Effector memory CD8-positive, alpha-beta T cell (primary cell): ENCODE data around the gene PPIA.
A peak's percentile ranks its signal among the peaks of the same experiment; 100 is the strongest.

Experiments used
- ATAC-seq: fragments of 150-1000 bp; cut with Tn5 transposase; replicated peaks from 2 replicates; pipeline ENCODE4 v1.10.0; 2021; ENCODE audit warnings: mild to moderate bottlenecking, moderate library complexity
- DNase-seq, 3 experiments: peaks; one replicate each; pipeline ENCODE4 v3.0.0; 2021
- H3K27ac Mint-ChIP-seq, 2 donors: one replicate each; pipeline ENCODE4 v1.8.0; 2022; ENCODE audit warnings: mild to moderate bottlenecking in 2 of 2, mixed read lengths in 2 of 2, moderate library complexity in 2 of 2
- H3K27me3 Mint-ChIP-seq, 2 donors: one replicate each; pipeline ENCODE4 v1.8.0; 2022; ENCODE audit warnings: mixed read lengths in 2 of 2
- H3K36me3 Mint-ChIP-seq: one replicate; pipeline ENCODE4 v1.8.0; 2022; ENCODE audit warnings: mild to moderate bottlenecking, moderate library complexity, mixed read lengths; ENCODE audit not compliant: insufficient read depth
- H3K4me1 Mint-ChIP-seq, 2 donors: one replicate each; pipeline ENCODE4 v1.8.0; 2022; ENCODE audit warnings: low read depth in 2 of 2, mixed read lengths in 2 of 2
- H3K4me3 Mint-ChIP-seq, 2 donors: one replicate each; pipeline ENCODE4 v1.8.0; 2022; ENCODE audit warnings: mild to moderate bottlenecking in 2 of 2, mixed read lengths in 2 of 2, moderate library complexity in 2 of 2
- H3K9me3 Mint-ChIP-seq, 2 donors: one replicate each; pipeline ENCODE4 v1.8.0; 2022; ENCODE audit warnings: mixed read lengths in 2 of 2

Gene PPIA

DNA sequence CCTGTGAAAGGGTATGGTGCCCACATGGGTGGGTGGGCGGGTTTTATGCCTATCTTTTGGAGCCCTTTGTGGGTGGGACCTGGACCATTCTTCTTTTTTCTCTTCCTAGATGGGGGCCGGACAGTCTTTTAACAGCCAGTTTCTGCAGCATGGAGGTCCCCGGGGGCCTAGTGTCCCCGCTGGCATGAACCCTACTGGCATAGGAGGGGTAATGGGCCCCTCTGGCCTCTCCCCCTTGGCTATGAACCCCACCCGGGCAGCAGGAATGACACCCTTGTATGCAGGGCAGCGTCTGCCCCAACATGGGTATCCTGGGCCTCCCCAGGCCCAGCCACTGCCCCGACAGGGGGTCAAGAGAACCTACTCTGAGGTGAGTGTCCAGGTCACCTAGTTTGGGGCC, 38.7 kb upstream of the PPIA start:
- H3K4me1 Mint-ChIP-seq, result peaks cover 13 to 15% of the 10 kb centered on the region in 2 donors
- peaks cover 29% of the 10 kb centered on the region for H3K36me3 Mint-ChIP-seq
- no peak for ATAC-seq

GRCh38 chr7:44759246-44759645, 37.2 kb upstream of the PPIA start:
- H3K4me1 Mint-ChIP-seq, result peaks cover 9 to 12% of the 10 kb centered on the region in 2 donors
- H3K9me3 Mint-ChIP-seq, result no peaks in the 10 kb centered on the region
- no peak overlapping the region for H3K27ac Mint-ChIP-seq
- DNase-seq, result no peak
- no peaks in the 10 kb centered on the region for H3K27me3 Mint-ChIP-seq
- H3K4me3 Mint-ChIP-seq, result no peak overlapping the region
- no peak for ATAC-seq
- peaks cover 28% of the 10 kb centered on the region for H3K36me3 Mint-ChIP-seq

More for the DNA sequence above, 38.7 kb upstream of the PPIA start:
- Mint-ChIP-seq H3K4me3 (no peak overlapping the region), H3K9me3 (no peaks in the 10 kb centered on the region), H3K27ac (no peak overlapping the region), H3K27me3 (no peaks in the 10 kb centered on the region)
- no peak for DNase-seq

- Mint-ChIP-seq H3K36me3 (peaks cover 31% of the 10 kb centered on the region), H3K4me1 (peaks cover 2 to 6% of the 10 kb centered on the region in 2 donors), H3K27ac (no peak overlapping the region), H3K4me3 (no peak overlapping the region), H3K27me3 (no peaks in the 10 kb centered on the region), H3K9me3 (no peaks in the 10 kb centered on the region)
- DNase-seq (no peak), ATAC-seq (no peak)
Observed at GRCh38 chr7:44760034-44760580, 36.4 kb upstream of the PPIA start.

DNA sequence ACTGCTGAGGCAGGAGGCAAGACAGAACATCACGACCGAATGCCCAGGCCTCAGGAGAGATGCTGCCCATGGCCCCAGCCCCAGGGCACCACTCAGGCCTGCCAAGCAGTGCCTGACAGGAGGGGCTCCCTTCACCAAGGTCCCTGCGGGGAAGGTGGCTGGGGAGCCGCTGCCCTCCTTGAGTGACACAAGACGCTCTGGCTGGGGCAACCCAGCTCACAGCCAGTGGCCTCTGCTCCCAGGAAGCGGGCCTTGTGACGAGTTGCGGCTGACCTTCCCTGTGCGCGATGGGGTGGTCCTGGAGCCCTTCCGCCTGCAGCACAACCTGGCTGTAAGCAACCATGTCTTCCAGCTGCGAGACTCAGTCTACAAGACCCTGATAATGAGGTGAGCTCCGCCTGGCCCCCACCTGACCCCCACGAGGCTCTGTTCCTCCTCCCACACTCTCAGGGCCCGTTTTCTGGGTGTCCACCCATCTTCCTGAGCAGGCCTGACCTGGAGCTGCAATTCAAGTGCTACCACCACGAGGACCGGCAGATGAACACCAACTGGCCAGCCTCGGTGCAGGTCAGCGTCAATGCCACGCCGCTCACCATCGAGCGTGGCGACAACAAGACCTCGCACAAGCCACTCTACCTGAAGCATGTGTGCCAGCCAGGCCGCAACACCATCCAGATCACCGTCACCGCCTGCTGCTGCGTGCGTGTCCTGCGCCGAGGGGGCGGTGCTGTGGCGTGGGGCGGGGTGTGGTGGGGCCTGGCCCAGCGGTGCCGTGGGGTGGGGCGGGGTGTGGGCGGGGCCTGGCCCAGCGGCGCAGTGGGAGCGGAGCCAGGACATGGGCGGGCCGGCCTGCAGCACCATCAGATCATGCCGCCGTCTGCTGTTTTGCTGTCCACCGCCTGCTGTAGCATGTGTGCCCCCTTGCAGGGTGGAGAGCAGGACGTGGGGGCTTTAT, 35.0 kb upstream of the PPIA start:
- Mint-ChIP-seq H3K4me1 (no peaks in the 10 kb centered on the region), H3K9me3 (no peaks in the 10 kb centered on the region), H3K36me3 (peaks cover 31% of the 10 kb centered on the region), H3K27ac (peak overlapping the region in 1 of 2 donors; percentile 60), H3K27me3 (no peaks in the 10 kb centered on the region), H3K4me3 (no peak overlapping the region)
- DNase-seq (no peak), ATAC-seq (no peak)

DNA sequence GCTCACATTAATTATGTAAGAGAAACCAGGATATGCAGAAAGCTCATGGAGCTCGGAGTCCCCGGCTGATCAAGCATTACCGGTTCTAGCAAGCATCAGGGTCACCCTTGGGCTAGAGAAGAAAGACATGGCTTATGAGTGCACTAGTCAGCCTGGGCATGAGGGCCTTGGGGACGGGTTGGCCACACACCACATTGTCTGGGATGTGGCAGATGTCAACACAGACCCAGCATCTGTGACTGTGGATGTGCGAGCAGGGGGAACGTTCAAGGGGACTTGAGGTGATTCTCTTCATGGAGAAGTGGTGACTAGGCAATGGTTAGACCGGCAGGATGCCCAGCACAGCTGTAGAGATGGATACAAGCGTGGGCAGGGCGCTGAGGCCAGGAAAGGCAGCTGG, 34.2 kb upstream of the PPIA start:
- Mint-ChIP-seq H3K27ac (peak overlapping the region; percentile 60 to 73), H3K27me3 (no peaks in the 10 kb centered on the region), H3K4me3 (no peak overlapping the region), H3K9me3 (no peaks in the 10 kb centered on the region), H3K36me3 (peaks cover 33% of the 10 kb centered on the region), H3K4me1 (no peaks in the 10 kb centered on the region)
- DNase-seq, result no peak
- ATAC-seq, result no peak

DNA sequence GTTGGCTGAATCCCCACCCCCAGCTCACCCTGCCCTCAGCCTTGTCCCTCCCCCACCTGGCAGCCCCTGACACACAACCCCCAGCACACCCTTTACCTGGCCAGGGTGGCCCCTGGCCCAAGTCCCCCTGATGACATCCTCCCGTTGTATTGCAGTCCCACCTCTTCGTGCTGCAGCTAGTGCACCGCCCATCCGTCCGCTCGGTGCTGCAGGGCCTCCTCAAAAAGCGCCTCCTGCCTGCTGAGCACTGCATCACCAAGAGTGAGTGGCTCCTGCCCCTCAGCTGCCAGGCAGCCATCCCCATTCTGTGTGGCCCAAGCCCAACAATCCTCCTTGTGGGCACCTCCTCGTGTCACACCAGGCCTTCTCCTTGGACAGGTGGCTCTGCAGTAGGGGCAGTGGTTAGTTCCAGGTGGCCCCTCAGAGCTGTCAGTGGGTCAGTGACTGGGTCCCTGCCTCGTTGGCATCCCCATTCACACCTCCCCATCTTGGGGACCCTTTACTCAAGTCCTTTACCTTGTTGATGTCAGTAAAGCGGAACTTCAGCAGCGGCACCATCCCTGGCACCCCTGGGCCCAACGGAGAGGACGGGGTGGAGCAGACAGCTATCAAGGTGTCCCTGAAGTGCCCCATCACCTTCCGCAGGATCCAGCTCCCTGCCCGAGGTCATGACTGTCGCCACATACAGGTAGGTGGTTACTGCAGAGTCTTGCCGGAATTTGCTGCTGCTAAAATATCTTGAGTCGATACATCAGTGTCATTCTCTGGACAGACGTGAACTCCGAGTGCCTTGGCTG, 33.6 kb upstream of the PPIA start:
- Mint-ChIP-seq H3K27me3 (no peaks in the 10 kb centered on the region), H3K36me3 (peaks cover 33% of the 10 kb centered on the region), H3K9me3 (no peaks in the 10 kb centered on the region), H3K4me3 (no peak overlapping the region), H3K4me1 (peaks cover 5% of the 10 kb centered on the region in 2 donors), H3K27ac (peak overlapping the region in 1 of 2 donors; percentile 73)
- DNase-seq, result no peak
- no peak for ATAC-seq

DNA sequence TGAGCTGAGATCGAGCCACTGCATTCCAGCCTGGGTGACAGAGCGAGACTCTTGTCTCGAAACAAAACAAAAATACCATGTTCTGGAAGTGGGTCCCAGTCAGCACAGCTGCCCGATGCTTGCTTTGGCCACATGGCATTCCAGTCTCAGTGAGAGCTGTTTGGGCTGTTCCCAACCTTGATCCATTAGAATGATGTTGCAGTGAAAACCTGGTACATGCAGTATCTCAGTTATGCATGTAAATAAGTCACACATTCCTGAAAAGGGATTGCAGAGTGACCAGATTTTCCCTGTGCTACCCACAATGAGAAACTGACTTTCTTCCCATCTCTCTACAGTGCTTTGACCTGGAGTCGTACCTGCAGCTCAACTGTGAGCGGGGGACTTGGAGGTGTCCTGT, 32.4 kb upstream of the PPIA start:
- ATAC-seq (no peak), DNase-seq (no peak)
- Mint-ChIP-seq H3K27ac (no peak overlapping the region), H3K9me3 (no peaks in the 10 kb centered on the region), H3K4me1 (peaks cover 16 to 17% of the 10 kb centered on the region in 2 donors), H3K27me3 (no peaks in the 10 kb centered on the region), H3K4me3 (no peak overlapping the region), H3K36me3 (peaks cover 28% of the 10 kb centered on the region)

- no peak for ATAC-seq
- no peak overlapping the region for H3K27ac Mint-ChIP-seq
- H3K36me3 Mint-ChIP-seq, result peaks cover 25% of the 10 kb centered on the region
- DNase-seq, result no peak
- H3K9me3 Mint-ChIP-seq, result no peaks in the 10 kb centered on the region
- H3K27me3 Mint-ChIP-seq, result no peaks in the 10 kb centered on the region
- H3K4me3 Mint-ChIP-seq, result no peak overlapping the region
- peaks cover 25% of the 10 kb centered on the region in 2 donors for H3K4me1 Mint-ChIP-seq
Observed at GRCh38 chr7:44764665-44765578, 31.6 kb upstream of the PPIA start.

DNA sequence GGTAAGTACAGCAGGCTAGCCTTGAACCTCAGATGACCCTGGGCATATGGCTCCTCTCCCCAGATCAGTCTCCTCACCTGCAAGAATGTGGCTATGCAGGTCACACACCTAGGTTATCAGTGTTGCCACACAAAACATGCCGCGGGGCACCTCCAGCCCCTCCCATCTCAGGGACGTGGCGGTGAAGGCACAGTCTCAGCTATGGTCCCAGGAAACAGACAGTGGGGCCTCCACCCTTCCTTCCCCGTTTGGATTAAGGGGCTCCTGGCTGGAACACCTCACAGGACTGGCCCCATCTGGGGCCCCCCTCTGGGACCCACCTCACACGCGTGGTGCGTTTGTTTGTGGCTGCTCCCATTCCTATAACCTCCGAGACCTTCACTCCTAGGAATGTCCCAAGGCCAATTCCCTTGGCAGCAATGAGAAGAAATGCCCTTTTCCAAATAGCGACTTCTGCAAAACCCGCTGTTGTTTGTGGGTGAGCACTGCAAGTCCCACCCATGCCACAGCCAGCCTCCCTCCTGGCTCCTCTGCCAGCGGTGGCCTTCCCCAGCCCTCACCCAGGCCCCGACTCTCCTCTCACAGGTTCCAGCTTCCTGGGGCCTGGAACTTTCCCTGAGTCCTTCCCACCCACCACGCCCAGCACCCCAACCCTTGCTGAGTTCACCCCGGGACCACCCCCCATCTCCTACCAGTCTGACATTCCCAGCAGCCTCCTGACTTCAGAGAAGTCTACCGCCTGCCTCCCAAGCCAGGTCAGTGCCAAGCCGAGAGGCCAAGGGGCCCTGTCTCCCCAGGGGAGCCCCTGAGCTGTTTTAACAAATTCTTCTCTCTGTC, 30.7 kb upstream of the PPIA start:
- peak overlapping the region; percentile 46 to 94 for H3K27ac Mint-ChIP-seq
- peaks cover 28% of the 10 kb centered on the region for H3K36me3 Mint-ChIP-seq
- DNase-seq (no peak), ATAC-seq (no peak)
- no peaks in the 10 kb centered on the region for H3K9me3 Mint-ChIP-seq
- H3K27me3 Mint-ChIP-seq, result no peaks in the 10 kb centered on the region
- H3K4me3 Mint-ChIP-seq, result no peak overlapping the region
- H3K4me1 Mint-ChIP-seq, result peaks cover 31 to 33% of the 10 kb centered on the region in 2 donors

DNA sequence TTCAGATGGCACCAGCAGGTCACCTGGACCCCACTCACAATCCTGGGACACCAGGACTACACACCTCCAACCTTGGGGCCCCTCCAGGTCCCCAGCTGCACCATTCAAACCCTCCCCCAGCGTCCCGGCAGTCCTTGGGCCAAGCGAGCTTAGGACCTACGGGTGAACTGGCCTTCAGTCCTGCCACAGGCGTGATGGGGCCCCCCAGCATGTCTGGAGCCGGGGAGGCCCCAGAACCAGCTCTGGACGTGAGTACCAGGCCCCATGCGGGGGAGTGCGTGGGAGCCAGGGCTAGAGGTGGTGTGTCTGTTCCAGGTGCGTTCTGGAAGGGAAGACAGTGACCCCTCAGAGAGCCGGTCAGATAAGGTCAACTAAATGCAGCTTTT, 30.1 kb upstream of the PPIA start:
- Mint-ChIP-seq H3K27me3 (no peaks in the 10 kb centered on the region), H3K36me3 (peaks cover 31% of the 10 kb centered on the region), H3K4me1 (peaks cover 37 to 39% of the 10 kb centered on the region in 2 donors), H3K4me3 (no peak overlapping the region), H3K9me3 (no peaks in the 10 kb centered on the region), H3K27ac (peak overlapping the region; percentile 46 to 94)
- DNase-seq (no peak), ATAC-seq (no peak)

- Mint-ChIP-seq H3K27me3 (no peaks in the 10 kb centered on the region), H3K9me3 (no peaks in the 10 kb centered on the region), H3K4me1 (peaks cover 40 to 42% of the 10 kb centered on the region in 2 donors), H3K36me3 (peaks cover 34% of the 10 kb centered on the region), H3K27ac (peak overlapping the region; percentile 92 to 94), H3K4me3 (peak overlapping the region; percentile 73 to 82)
- no peak for DNase-seq
- no peak for ATAC-seq
Observed at GRCh38 chr7:44767134-44767911, 29.2 kb upstream of the PPIA start.
